ENCODE measurements around the gene LRIG1.
A peak's percentile ranks its signal among the peaks of the same experiment; 100 is the strongest.

Gene LRIG1

GRCh38 chr3:66442254-66443117 is 58.3 kb downstream of the LRIG1 start (continued):
- TF ChIP-seq ZBTB6 (tag by site-specific recombination; IDR thresholded peaks at IDR 0.05): peak; percentile 21; the same call in 1 of the 2 replicates
- TF ChIP-seq ZNF792 (tag by site-specific recombination; IDR thresholded peaks at IDR 0.05): no peak
- no peak for TF ChIP-seq REPIN1 (tag by site-specific recombination; IDR thresholded peaks at IDR 0.05; ENCODE audit: low read depth)
- TF ChIP-seq ZNF776 (tag by site-specific recombination; IDR thresholded peaks at IDR 0.05; ENCODE audit: borderline replicate concordance): no peak
- no peak for TF ChIP-seq ZNF221 (tag by site-specific recombination; IDR thresholded peaks at IDR 0.05; ENCODE audit: borderline replicate concordance)

DNA sequence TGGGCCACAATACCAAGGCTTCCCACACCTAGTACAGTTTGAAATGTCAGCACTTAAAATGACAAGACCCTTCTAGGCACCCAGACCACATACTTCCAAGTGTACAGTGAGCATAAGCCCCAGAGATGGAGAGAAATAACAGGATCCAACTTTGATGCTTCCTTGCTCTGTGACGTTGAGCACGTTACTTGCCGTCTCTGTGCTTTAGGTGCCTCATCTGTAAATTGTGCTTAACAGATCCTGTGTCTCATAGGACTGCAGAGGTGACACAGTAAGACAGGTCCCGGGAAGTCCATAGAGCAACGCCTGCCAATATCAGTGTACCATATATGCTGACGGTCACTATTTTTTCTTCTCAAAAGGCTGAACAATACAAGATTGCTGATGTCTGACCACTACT is 59.1 kb downstream of the LRIG1 start:
- TF ChIP-seq ZNF184 (tag by site-specific recombination; IDR thresholded peaks at IDR 0.05) (no peak), ZNF639 (tag by site-specific recombination; IDR thresholded peaks at IDR 0.05) (no peak), ZNF692 (tag by site-specific recombination; IDR thresholded peaks at IDR 0.05) (no peak), ZNF354C (tag by site-specific recombination; IDR thresholded peaks at IDR 0.05; ENCODE audit: borderline replicate concordance, low read depth) (no peak), ZNF664 (tag by site-specific recombination; IDR thresholded peaks at IDR 0.05) (no peak)
- no peaks in the 10 kb centered on the region for H3K9me3 ChIP-seq (ENCODE audit: control insufficient read depth, insufficient read depth, low read depth, low read length)
- peaks cover 0 to 8% of the 10 kb centered on the region in 2 experiments; a peak in 1 of 3 replicates for H3K36me3 ChIP-seq (ENCODE audit: control insufficient read depth in 2 of 2, insufficient read depth in 1 of 2, low read length in 2 of 2)
- H3K4me3 ChIP-seq (ENCODE audit: low read depth, low read length): no peak overlapping the region
- POLR2A ChIA-PET: no interaction called here
- H3K4me1 ChIP-seq (ENCODE audit: control insufficient read depth, insufficient read depth, low read length): no peaks in the 10 kb centered on the region
- CTCF ChIA-PET: no interaction called here
- H3K27ac ChIP-seq (ENCODE audit: extremely low read depth, low read depth, low read length): no peak overlapping the region

DNA sequence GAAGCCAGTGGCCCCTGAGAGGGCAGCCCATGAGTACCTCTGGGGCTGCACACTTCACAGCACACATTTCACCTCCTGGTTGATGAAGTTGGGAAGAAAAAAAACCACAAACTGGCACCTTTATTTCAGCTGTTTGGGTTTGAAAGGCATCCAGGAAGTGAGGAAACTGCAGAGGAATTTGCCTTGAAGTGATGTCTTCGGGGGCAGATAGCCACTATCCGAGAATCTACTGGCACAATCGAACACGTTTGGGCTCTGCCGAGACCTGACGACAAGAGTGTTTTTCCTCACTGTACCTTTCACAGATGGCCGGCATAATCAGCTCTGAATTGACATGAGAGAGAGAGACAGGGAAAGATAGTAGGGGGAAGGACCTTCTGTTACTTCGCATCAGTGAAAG is 59.7 kb downstream of the LRIG1 start:
- H3K9me3 ChIP-seq (ENCODE audit: control insufficient read depth, insufficient read depth, low read depth, low read length): no peaks in the 10 kb centered on the region
- ChIA-PET POLR2A (no interaction called here), CTCF (interaction anchor here (0.6 to 1.4 kb wide), 2 partner anchors 33 to 1099 kb away, joined by 3 to 6 read pairs; no protein-coding TSS in a partner anchor)
- peaks cover 0 to 8% of the 10 kb centered on the region in 2 experiments; a peak in 1 of 3 replicates for H3K36me3 ChIP-seq (ENCODE audit: control insufficient read depth in 2 of 2, insufficient read depth in 1 of 2, low read length in 2 of 2)
- no peak overlapping the region for H3K4me3 ChIP-seq (ENCODE audit: low read depth, low read length)
- no peaks in the 10 kb centered on the region for H3K4me1 ChIP-seq (ENCODE audit: control insufficient read depth, insufficient read depth, low read length)
- H3K27ac ChIP-seq (ENCODE audit: extremely low read depth, low read depth, low read length): no peak overlapping the region
- no peak for TF ChIP-seq ZNF274 (IDR thresholded peaks at IDR 0.05; ENCODE audit: low read length)
- TF ChIP-seq ZNF274 (tag by site-specific recombination; IDR thresholded peaks at IDR 0.05; ENCODE audit: borderline replicate concordance): no peak
- no peak for TF ChIP-seq ZNF426 (tag by site-specific recombination; IDR thresholded peaks at IDR 0.05)
- no peak for TF ChIP-seq ZNF138 (tag by site-specific recombination; IDR thresholded peaks at IDR 0.05; ENCODE audit: borderline replicate concordance)
- TF ChIP-seq ZNF398 (tag by site-specific recombination; IDR thresholded peaks at IDR 0.05): no peak
- TF ChIP-seq ZNF501 (tag by site-specific recombination; IDR thresholded peaks at IDR 0.05): no peak
- TF ChIP-seq ZBTB44 (tag by site-specific recombination; IDR thresholded peaks at IDR 0.05): no peak
- TF ChIP-seq ZNF175 (tag by site-specific recombination; IDR thresholded peaks at IDR 0.05): no peak
- TF ChIP-seq GLI4 (tag by site-specific recombination; IDR thresholded peaks at IDR 0.05): no peak
- TF ChIP-seq ZNF768 (tag by site-specific recombination; IDR thresholded peaks at IDR 0.05): no peak
- TF ChIP-seq ZNF202 (tag by site-specific recombination; IDR thresholded peaks at IDR 0.05; ENCODE audit: borderline replicate concordance): no peak
- TF ChIP-seq ZBTB10 (tag by site-specific recombination; IDR thresholded peaks at IDR 0.05): no peak
